H1 (cell line): ENCODE data around the gene GLRX. TPM values are rescaled to one million over a fixed set of nuclear protein-coding genes. Genes with fewer than 3 reads are reported as not detected.

Experiments used
- BCL11A ChIP-seq, 2 experiments: IDR thresholded peaks; one replicate each; pipeline ENCODE4 v1.6.1; 2011; ENCODE audit warnings: low read depth in 2 of 2, low read length in 2 of 2, mild to moderate bottlenecking in 2 of 2
- CHD2 ChIP-seq: IDR thresholded peaks from 2 replicates; pipeline ENCODE4 v1.6.1; 2012; ENCODE audit warnings: low read length, improper control_type of control experiment
- CTBP2 ChIP-seq: IDR thresholded peaks from 2 replicates; pipeline ENCODE4 v1.7.0; 2011; ENCODE audit warnings: borderline replicate concordance, mild to moderate bottlenecking, moderate library complexity, mixed read lengths, low read length; ENCODE audit not compliant: insufficient read depth, insufficient read length
- E2F6 ChIP-seq: IDR thresholded peaks from 2 replicates; pipeline ENCODE4 v1.6.1; 2012; ENCODE audit warnings: inconsistent platforms
- polyA plus RNA-seq, 7 experiments: library from polyadenylated mRNA; depleted of rRNA in 3 of 7; stranded (reverse) in 5 of 7; unstranded in 2 of 7; fragments of >200 nt in 5 of 7; fragments of 200-250 nt in 2 of 7; gene quantifications; 1 replicate in 5 of 7; 2 replicates in 1 of 7; 4 replicates in 1 of 7; pipeline versions ENCODE4 v1.2.1 to v1.2.3, GENCODE V29; 2011 to 2013; ENCODE audit warnings: missing spikeins in 2 of 7, mixed read lengths in 2 of 7
- total RNA-seq: library from RNA; stranded (reverse); fragmentation: NEBNext Ultra II Directional; extraction: Animal tissue kit (Norgen Biotek cat#: 25700); gene quantifications from 2 replicates; pipeline ENCODE4 v1.2.1, GENCODE V29; 2021

GLRX gene
- total and polyA plus RNA-seq, 2 of the 8 experiments (the other 6 are each of a cell fraction or from before 2014, with no cell fraction given) = 22.9 to 31.2 TPM

GRCh38 chr5:95861864-95862561, 39.5 kb upstream of the GLRX start (continued):
- TF ChIP-seq E2F6 (no peak), CTBP2 (no peak), BCL11A (IDR thresholded peaks at IDR 0.05; ENCODE audit: low read depth in 2 of 2, low read length in 2 of 2) (no peak), CHD2 (no peak)
